Hematopoietic multipotent progenitor cell (in vitro differentiated cells): Measurements from ENCODE around the gene PALLD. TPM values are rescaled to one million over a fixed set of nuclear protein-coding genes. Genes with fewer than 3 reads are reported as not detected.
"Not testable (repeated sequence)": the region's sequence is repeated elsewhere in the genome, so short reads cannot be mapped to it uniquely, and the experiment has no call there.

Experiments used
- DNase-seq, 3 donors: peaks; one replicate each; pipeline ENCODE4 v3.0.0-alpha.2; 2011 to 2015; ENCODE audit warnings: low read depth in 2 of 3, low spot score in 2 of 3
- total RNA-seq: library from RNA; depleted of rRNA; stranded (reverse); fragments of >200 nt; gene quantifications from one replicate; pipeline ENCODE4 v1.2.3, GENCODE V29; 2012

The PALLD gene
- total RNA-seq, 1 donor = 5.9 TPM

GRCh38 chr4:168917138-168917779 lies 420.4 kb downstream of the PALLD start:
- peak in 2 of 3 donors; percentile 52 to 75 for DNase-seq

GRCh38 chr4:168919706-168920324 lies 423.0 kb downstream of the PALLD start:
- no peak for DNase-seq

- DNase-seq = no peak
Observed at GRCh38 chr4:168920441-168921065, 423.7 kb downstream of the PALLD start.

GRCh38 chr4:168923526-168924194 lies 426.8 kb downstream of the PALLD start:
- DNase-seq = peak; percentile 33 to 70 (median 64)

- no peak for DNase-seq
Observed at GRCh38 chr4:168924667-168925066, 427.8 kb downstream of the PALLD start.

GRCh38 chr4:168925789-168926490 lies 429.1 kb downstream of the PALLD start:
- DNase-seq = no peak

GRCh38 chr4:168928346-168928745 lies 431.5 kb downstream of the PALLD start:
- no peak for DNase-seq

- DNase-seq = no peak
Observed at GRCh38 chr4:168928875-168929274, 432.0 kb downstream of the PALLD start.

- no peak for DNase-seq
Observed at GRCh38 chr4:168930413-168931196, 433.8 kb downstream of the PALLD start.

GRCh38 chr4:168931215-168931650 lies 434.4 kb downstream of the PALLD start:
- no peak for DNase-seq

- no peak for DNase-seq
Observed at GRCh38 chr4:168932138-168932537, 435.3 kb downstream of the PALLD start.

- DNase-seq = no peak
Observed at GRCh38 chr4:168933423-168933822, 436.6 kb downstream of the PALLD start.

GRCh38 chr4:168937473-168937872 lies 440.6 kb downstream of the PALLD start:
- DNase-seq = not testable (repeated sequence)

- DNase-seq = no peak
Observed at GRCh38 chr4:168942985-168943384, 446.1 kb downstream of the PALLD start.

- no peak for DNase-seq
Observed at GRCh38 chr4:168945291-168945690, 448.4 kb downstream of the PALLD start.

- DNase-seq = not testable (repeated sequence)
Observed at GRCh38 chr4:168952821-168953246, 456.0 kb downstream of the PALLD start.

GRCh38 chr4:168955674-168956073 lies 458.8 kb downstream of the PALLD start:
- no peak for DNase-seq

GRCh38 chr4:168960716-168961115 lies 463.9 kb downstream of the PALLD start:
- DNase-seq = no peak

GRCh38 chr4:168972596-168972995 lies 475.7 kb downstream of the PALLD start:
- no peak for DNase-seq
